ENCODE results near the gene BRINP1.

- no peak for TF ChIP-seq CTCF (IDR thresholded peaks at IDR 0.05)
- no peak for TF ChIP-seq POLR2A (IDR thresholded peaks at IDR 0.05)
These were observed 1.1 kb downstream of the BRINP1 start for GRCh38 chr9:119368179-119368578.
